Measurements from ENCODE around the gene MRPL43. TPM values are rescaled to one million over a fixed set of nuclear protein-coding genes. Genes with fewer than 3 reads are reported as not detected.

MRPL43 gene
- total and polyA plus RNA-seq, 2 experiments from 2014 or later, result 60.4 to 126 TPM

DNA sequence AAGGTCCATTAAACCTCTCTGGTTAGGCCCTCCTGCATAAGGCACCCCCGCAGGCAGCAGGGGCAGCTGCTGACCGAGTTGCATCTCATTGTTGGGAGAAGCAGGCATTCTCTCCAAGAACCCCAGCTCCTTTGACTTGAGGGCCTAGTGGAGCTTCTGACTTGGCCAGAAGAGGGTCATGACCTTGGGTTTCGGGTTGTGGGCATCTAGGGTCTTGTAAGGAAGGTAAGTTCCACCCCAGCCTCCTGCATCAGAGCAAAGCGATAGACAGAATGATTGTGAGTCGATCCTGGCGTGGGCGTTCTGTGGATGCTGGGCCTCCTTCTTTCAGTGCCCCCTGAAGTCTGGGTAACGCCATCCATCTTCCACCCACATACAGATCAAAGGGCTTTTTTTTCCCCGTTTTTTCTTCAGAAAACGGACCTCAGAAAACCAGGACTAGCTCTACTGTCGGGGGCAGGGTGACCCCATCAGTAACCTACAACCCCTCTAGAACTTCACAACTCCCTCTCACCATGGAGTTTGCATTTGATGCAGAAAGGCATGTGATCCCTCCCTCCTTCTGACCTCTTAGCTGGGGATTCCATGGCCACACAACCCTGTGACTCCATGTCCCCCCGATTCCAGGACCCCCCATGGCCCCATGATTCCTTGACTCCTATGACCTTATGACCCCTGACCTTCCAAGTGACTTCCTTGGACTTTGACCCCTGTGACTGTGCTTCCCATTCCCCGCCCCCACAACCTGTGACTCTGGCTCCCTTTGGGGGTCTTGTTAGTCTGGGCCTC is 15.0 kb downstream of the MRPL43 start:
- Histone ChIP-seq H2AFZ (no peak overlapping the region), H3K9me2 (ENCODE audit: insufficient read depth) (no peaks in the 10 kb centered on the region), H3K4me2 (no peak overlapping the region), H4K20me1 (replicated peaks; ENCODE audit: insufficient read depth) (no peaks in the 10 kb centered on the region), H3K79me2 (replicated peaks; ENCODE audit: insufficient read depth) (no peaks in the 10 kb centered on the region), H3K27ac (ENCODE audit: low read depth) (no peak overlapping the region), H3K4me1 (ENCODE audit: insufficient read depth) (peaks cover 26% of the 10 kb centered on the region), H3K27me3 (ENCODE audit: insufficient read depth) (no peaks in the 10 kb centered on the region), H3F3A (replicated peaks; ENCODE audit: low read depth) (peaks cover 5% of the 10 kb centered on the region; the same call in 1 of the 2 replicates), H3K4me3 (no peak overlapping the region), H3K36me3 (ENCODE audit: insufficient read depth) (no peaks in the 10 kb centered on the region)
- TF ChIP-seq, protein P1, sequence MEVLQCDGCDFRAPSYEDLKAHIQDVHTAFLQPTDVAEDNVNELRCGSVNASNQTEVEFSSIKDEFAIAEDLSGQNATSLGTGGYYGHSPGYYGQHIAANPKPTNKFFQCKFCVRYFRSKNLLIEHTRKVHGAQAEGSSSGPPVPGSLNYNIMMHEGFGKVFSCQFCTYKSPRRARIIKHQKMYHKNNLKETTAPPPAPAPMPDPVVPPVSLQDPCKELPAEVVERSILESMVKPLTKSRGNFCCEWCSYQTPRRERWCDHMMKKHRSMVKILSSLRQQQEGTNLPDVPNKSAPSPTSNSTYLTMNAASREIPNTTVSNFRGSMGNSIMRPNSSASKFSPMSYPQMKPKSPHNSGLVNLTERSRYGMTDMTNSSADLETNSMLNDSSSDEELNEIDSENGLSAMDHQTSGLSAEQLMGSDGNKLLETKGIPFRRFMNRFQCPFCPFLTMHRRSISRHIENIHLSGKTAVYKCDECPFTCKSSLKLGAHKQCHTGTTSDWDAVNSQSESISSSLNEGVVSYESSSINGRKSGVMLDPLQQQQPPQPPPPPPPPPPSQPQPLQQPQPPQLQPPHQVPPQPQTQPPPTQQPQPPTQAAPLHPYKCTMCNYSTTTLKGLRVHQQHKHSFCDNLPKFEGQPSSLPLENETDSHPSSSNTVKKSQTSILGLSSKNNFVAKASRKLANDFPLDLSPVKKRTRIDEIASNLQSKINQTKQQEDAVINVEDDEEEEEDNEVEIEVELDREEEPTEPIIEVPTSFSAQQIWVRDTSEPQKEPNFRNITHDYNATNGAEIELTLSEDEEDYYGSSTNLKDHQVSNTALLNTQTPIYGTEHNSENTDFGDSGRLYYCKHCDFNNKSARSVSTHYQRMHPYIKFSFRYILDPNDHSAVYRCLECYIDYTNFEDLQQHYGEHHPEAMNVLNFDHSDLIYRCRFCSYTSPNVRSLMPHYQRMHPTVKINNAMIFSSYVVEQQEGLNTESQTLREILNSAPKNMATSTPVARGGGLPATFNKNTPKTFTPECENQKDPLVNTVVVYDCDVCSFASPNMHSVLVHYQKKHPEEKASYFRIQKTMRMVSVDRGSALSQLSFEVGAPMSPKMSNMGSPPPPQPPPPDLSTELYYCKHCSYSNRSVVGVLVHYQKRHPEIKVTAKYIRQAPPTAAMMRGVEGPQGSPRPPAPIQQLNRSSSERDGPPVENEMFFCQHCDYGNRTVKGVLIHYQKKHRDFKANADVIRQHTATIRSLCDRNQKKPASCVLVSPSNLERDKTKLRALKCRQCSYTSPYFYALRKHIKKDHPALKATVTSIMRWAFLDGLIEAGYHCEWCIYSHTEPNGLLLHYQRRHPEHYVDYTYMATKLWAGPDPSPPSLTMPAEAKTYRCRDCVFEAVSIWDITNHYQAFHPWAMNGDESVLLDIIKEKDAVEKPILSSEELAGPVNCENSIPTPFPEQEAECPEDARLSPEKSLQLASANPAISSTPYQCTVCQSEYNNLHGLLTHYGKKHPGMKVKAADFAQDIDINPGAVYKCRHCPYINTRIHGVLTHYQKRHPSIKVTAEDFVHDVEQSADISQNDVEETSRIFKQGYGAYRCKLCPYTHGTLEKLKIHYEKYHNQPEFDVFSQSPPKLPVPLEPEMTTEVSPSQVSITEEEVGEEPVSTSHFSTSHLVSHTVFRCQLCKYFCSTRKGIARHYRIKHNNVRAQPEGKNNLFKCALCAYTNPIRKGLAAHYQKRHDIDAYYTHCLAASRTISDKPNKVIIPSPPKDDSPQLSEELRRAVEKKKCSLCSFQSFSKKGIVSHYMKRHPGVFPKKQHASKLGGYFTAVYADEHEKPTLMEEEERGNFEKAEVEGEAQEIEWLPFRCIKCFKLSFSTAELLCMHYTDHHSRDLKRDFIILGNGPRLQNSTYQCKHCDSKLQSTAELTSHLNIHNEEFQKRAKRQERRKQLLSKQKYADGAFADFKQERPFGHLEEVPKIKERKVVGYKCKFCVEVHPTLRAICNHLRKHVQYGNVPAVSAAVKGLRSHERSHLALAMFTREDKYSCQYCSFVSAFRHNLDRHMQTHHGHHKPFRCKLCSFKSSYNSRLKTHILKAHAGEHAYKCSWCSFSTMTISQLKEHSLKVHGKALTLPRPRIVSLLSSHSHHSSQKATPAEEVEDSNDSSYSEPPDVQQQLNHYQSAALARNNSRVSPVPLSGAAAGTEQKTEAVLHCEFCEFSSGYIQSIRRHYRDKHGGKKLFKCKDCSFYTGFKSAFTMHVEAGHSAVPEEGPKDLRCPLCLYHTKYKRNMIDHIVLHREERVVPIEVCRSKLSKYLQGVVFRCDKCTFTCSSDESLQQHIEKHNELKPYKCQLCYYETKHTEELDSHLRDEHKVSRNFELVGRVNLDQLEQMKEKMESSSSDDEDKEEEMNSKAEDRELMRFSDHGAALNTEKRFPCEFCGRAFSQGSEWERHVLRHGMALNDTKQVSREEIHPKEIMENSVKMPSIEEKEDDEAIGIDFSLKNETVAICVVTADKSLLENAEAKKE (CRISPR knock-in tag; IDR thresholded peaks at IDR 0.05), result no peak
- TF ChIP-seq ZNF114 (CRISPR knock-in tag; IDR thresholded peaks at IDR 0.05) (no peak), POLR2AphosphoS5 (IDR thresholded peaks at IDR 0.05; ENCODE audit: low read depth) (no peak), NANOG (IDR thresholded peaks at IDR 0.05; ENCODE audit: borderline replicate concordance) (no peak), CREB1 (CRISPR knock-in tag; IDR thresholded peaks at IDR 0.05; ENCODE audit: low read depth) (no peak), EZH2 (IDR thresholded peaks at IDR 0.05; ENCODE audit: low read depth, unreplicated experiment) (no peak), STAT1 (IDR thresholded peaks at IDR 0.05; ENCODE audit: unreplicated experiment) (no peak), EZH2phosphoT487 (IDR thresholded peaks at IDR 0.05; ENCODE audit: unreplicated experiment) (no peak), JUNB (IDR thresholded peaks at IDR 0.05; ENCODE audit: unreplicated experiment) (no peak), ZNF331 (CRISPR knock-in tag; IDR thresholded peaks at IDR 0.05; ENCODE audit: low read depth) (no peak)
- TF ChIP-seq, protein P2, sequence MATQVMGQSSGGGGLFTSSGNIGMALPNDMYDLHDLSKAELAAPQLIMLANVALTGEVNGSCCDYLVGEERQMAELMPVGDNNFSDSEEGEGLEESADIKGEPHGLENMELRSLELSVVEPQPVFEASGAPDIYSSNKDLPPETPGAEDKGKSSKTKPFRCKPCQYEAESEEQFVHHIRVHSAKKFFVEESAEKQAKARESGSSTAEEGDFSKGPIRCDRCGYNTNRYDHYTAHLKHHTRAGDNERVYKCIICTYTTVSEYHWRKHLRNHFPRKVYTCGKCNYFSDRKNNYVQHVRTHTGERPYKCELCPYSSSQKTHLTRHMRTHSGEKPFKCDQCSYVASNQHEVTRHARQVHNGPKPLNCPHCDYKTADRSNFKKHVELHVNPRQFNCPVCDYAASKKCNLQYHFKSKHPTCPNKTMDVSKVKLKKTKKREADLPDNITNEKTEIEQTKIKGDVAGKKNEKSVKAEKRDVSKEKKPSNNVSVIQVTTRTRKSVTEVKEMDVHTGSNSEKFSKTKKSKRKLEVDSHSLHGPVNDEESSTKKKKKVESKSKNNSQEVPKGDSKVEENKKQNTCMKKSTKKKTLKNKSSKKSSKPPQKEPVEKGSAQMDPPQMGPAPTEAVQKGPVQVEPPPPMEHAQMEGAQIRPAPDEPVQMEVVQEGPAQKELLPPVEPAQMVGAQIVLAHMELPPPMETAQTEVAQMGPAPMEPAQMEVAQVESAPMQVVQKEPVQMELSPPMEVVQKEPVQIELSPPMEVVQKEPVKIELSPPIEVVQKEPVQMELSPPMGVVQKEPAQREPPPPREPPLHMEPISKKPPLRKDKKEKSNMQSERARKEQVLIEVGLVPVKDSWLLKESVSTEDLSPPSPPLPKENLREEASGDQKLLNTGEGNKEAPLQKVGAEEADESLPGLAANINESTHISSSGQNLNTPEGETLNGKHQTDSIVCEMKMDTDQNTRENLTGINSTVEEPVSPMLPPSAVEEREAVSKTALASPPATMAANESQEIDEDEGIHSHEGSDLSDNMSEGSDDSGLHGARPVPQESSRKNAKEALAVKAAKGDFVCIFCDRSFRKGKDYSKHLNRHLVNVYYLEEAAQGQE (IDR thresholded peaks at IDR 0.05; ENCODE audit: unreplicated experiment), result no peak
- TF ChIP-seq, protein P3, sequence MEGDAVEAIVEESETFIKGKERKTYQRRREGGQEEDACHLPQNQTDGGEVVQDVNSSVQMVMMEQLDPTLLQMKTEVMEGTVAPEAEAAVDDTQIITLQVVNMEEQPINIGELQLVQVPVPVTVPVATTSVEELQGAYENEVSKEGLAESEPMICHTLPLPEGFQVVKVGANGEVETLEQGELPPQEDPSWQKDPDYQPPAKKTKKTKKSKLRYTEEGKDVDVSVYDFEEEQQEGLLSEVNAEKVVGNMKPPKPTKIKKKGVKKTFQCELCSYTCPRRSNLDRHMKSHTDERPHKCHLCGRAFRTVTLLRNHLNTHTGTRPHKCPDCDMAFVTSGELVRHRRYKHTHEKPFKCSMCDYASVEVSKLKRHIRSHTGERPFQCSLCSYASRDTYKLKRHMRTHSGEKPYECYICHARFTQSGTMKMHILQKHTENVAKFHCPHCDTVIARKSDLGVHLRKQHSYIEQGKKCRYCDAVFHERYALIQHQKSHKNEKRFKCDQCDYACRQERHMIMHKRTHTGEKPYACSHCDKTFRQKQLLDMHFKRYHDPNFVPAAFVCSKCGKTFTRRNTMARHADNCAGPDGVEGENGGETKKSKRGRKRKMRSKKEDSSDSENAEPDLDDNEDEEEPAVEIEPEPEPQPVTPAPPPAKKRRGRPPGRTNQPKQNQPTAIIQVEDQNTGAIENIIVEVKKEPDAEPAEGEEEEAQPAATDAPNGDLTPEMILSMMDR (conservative IDR thresholded peaks at IDR 0.05; ENCODE audit: low read depth in 2 of 2), result no peak
- TF ChIP-seq, protein P4, sequence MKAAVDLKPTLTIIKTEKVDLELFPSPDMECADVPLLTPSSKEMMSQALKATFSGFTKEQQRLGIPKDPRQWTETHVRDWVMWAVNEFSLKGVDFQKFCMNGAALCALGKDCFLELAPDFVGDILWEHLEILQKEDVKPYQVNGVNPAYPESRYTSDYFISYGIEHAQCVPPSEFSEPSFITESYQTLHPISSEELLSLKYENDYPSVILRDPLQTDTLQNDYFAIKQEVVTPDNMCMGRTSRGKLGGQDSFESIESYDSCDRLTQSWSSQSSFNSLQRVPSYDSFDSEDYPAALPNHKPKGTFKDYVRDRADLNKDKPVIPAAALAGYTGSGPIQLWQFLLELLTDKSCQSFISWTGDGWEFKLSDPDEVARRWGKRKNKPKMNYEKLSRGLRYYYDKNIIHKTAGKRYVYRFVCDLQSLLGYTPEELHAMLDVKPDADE (IDR thresholded peaks at IDR 0.05), result no peak
- no peaks in the 10 kb centered on the region; the same call in 2 of the 3 replicates for H3K36me3 Mint-ChIP-seq (ENCODE audit: low read depth)
- H3K4me1 Mint-ChIP-seq, result peaks cover 38% of the 10 kb centered on the region
- peak overlapping the region; percentile 78 for H3K27ac Mint-ChIP-seq
- H3K9me3 Mint-ChIP-seq, result no peaks in the 10 kb centered on the region
- H3K27me3 Mint-ChIP-seq (ENCODE audit: insufficient read depth, low read depth, poor library complexity), result peaks cover 15% of the 10 kb centered on the region
- DNase-seq (ENCODE audit: low spot score), result no peak
- no peak for ATAC-seq
- no peak overlapping the region; the same call in 2 of the 3 replicates for H3K4me3 Mint-ChIP-seq
